GM19455 (cell line): ENCODE data around the gene ERC1.

Experiments used
- ATAC-seq: cut with Tn5 transposase; IDR thresholded peaks from one replicate; pipeline ENCODE4 v1.9.1; 2021; ENCODE audit not compliant: unreplicated experiment

The ERC1 gene

GRCh38 chr12:1501695-1502378 lies 510.8 kb downstream of the ERC1 start:
- ATAC-seq = no peak

- ATAC-seq = no peak
These were observed 511.3 kb downstream of the ERC1 start for GRCh38 chr12:1502379-1502720.

GRCh38 chr12:1502831-1503230 lies 511.8 kb downstream of the ERC1 start:
- no peak for ATAC-seq

GRCh38 chr12:1503281-1503711 lies 512.3 kb downstream of the ERC1 start:
- no peak for ATAC-seq

GRCh38 chr12:1504304-1504894 lies 513.4 kb downstream of the ERC1 start:
- no peak for ATAC-seq

- ATAC-seq = no peak
These were observed 513.9 kb downstream of the ERC1 start for GRCh38 chr12:1504895-1505311.

GRCh38 chr12:1505576-1505975 lies 514.6 kb downstream of the ERC1 start:
- no peak for ATAC-seq

GRCh38 chr12:1507308-1507707 lies 516.3 kb downstream of the ERC1 start:
- no peak for ATAC-seq

- ATAC-seq = no peak
These were observed 518.5 kb downstream of the ERC1 start for GRCh38 chr12:1509413-1510052.

- ATAC-seq = no peak
These were observed 519.2 kb downstream of the ERC1 start for GRCh38 chr12:1510056-1510812.

GRCh38 chr12:1515010-1515409 lies 524.0 kb downstream of the ERC1 start:
- ATAC-seq = no peak

GRCh38 chr12:1515428-1515827 lies 524.4 kb downstream of the ERC1 start:
- no peak for ATAC-seq

GRCh38 chr12:1517007-1517406 lies 526.0 kb downstream of the ERC1 start:
- no peak for ATAC-seq

- ATAC-seq = no peak
These were observed 526.9 kb downstream of the ERC1 start for GRCh38 chr12:1517734-1518525.

- ATAC-seq = no peak
These were observed 527.8 kb downstream of the ERC1 start for GRCh38 chr12:1518591-1519516.

- ATAC-seq = no peak
These were observed 528.6 kb downstream of the ERC1 start for GRCh38 chr12:1519642-1520041.

- ATAC-seq = no peak
These were observed 532.0 kb downstream of the ERC1 start for GRCh38 chr12:1523046-1523445.

GRCh38 chr12:1523558-1524050 lies 532.6 kb downstream of the ERC1 start:
- ATAC-seq = no peak

- ATAC-seq = no peak
These were observed 534.8 kb downstream of the ERC1 start for GRCh38 chr12:1525858-1526257.

GRCh38 chr12:1527789-1528188 lies 536.8 kb downstream of the ERC1 start:
- ATAC-seq = no peak
